ENCODE results near the gene SLC10A4.

The SLC10A4 gene

DNA sequence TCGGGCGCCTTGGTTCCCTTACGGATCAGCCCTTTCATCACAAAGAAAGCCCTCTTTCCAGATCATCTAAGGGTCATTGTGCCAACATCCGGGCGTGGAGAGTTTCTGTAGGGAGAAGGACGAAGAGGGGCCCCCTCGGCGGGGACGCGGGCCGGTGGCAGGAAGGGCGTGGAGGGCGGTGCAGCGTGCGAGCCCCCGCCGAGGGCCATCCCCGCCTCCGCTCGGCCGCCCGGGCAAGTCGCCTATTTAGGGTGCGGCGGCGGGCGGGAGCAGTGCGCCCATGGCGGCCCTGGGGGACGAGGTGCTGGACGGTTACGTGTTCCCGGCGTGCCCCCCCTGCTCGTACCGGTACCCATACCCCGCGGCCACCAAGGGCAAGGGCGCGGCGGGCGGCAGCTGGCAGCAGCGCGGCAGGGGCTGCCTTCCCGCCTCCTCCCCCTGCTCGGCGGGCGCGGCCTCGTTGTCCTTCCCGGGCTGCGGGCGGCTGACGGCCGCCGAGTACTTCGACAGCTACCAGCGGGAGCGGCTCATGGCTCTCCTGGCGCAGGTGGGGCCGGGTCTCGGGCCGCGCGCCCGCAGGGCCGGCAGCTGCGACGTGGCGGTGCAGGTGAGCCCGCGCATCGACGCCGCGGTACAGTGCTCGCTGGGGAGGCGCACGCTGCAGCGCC lies 7.0 kb downstream of the SLC10A4 start, which contains the start of gene ZAR1:
Gene ZAR1 (plus strand): TSS at position 241 of the 668 bp plus-strand sequence. CDS start 40 bp downstream, at position 281.
- DNase-seq (ENCODE audit: low read depth in 2 of 2) = no peak

DNA sequence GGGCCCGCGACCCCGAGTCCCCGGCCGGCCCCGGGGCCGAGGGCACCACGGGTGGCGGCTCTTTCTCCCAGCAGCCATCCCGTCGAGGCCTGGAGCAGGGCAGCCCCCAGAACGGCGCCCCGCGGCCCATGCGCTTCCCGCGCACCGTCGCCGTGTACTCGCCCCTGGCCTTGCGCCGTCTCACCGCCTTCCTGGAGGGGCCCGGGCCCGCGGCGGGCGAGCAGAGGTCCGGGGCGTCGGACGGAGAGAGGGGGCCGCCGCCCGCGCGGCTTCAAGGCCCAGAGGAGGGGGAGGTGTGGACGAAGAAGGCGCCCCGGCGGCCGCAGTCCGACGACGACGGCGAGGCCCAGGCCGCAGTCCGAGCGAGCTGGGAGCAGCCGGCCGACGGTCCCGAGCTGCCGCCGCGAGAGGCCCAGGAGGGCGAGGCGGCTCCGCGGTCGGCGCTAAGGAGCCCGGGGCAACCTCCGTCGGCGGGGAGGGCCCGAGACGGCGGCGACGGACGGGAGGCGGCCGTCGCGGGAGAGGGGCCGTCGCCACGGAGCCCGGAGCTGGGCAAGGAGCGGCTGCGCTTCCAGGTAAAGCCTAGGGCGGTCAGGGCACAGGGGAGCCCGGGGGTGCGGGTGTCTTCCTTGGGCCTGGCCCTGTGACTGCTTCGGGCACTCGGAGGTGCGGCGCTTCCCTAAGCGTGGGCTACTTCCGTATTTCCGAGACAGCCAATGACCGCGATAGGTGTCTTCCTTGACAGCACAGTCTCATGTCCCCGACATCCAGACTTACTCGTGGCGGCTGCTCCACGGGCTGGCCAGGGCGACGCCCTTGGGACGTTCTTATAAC lies 7.8 kb downstream of the SLC10A4 start:
- DNase-seq (ENCODE audit: low read depth in 2 of 2) = no peak

DNA sequence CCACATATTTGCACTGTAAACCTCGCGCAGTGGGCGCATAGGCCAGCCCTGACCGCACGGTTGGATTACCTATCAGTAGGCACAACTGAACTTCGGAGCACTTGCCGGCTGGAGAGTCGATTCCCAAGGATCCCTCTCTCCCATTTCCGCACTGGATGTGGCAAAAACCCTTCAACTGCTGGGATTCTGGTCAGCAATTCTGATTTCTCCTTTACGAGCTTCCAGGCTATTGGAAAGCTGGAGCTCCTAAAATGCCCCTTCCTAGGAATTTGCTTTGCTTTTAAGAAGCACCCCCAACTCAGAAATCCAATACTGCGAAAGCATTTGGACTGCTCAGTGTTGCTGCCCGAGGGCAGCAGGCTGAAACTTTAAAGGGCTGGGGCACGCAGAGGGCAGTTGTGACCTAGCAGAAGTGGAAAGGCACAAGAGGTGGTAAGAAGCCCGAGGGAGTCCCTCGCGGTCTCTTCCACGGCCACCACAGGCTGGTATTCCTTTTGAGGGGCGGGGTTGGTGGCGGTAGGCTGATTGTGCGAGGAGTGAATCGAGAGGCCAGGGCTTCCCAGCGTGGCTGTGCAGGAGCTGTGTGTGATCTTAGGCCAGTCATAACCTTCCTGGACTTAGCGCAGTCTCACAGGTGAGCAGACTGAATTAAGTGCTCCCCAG lies 8.5 kb downstream of the SLC10A4 start:
- no peak for DNase-seq (ENCODE audit: low read depth in 2 of 2)

DNA sequence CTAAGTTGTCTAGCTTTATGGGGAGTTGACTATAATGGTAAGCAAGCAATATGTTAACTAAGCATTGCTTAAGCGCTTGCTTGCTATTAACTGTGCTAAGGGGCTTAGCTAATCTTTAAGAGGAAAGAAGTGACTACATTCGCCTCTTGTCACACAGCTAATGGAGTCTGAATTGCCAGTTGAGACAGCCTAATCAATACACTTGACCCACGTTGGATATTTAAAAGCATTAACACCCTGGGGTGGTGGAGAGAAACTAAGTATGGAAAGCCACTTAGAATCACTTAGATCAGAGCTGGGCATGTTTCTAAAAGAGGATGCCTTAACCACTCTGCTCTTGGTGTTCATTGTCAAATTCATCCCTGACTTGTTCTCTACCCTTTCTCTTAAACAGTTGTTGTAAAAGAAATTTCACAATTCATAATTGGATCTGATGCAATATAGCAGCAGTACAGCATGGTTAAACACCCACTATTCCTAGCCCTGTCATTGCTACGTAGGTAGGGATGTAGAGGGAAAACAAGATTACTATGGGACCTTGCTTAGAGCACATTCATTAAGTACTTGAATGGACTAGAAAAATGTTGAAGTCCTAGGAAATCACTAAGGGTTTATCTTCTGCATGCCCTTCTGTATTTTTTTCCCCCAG lies 10.4 kb downstream of the SLC10A4 start:
- no peak for DNase-seq (ENCODE audit: low read depth in 2 of 2)

DNA sequence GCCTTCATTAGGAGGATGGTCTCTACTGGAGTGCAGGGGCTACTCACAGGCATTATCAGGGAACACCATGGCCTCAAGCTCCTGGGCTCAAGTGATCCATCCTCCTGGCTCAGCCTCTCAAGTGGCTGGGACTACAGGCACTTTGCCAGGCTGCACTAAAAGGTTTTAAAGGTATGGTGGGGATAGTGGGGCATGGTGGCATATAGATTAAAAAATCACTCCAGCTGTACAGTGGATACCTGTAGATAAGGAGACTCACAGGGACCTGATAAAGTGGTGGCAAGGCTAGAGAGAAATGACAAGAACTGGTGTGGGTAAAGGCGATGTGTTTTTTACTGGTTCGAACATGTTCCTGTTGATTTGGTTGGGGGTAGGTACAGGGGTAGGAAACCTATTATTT lies 12.8 kb downstream of the SLC10A4 start:
- DNase-seq (ENCODE audit: low read depth in 2 of 2) = no peak

DNA sequence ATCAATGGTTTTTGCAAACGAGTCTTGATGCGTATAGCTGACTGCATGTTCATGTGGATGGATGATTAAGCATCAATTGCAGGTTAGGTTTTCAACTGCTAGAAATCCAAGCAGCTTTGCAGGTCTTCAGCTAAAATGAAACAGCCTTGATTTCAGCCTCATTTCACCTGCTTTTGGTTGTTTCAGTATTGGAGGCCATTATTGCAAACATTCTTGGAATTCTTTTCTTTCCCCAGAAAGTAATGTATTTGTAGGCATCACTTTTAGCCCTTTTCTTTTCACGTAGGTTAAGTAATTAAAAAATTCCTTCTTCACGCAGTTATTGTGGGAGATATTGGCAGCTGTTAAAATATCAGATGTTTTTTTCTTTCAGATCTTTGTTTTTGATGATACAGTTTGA lies 15.8 kb downstream of the SLC10A4 start:
- DNase-seq (ENCODE audit: low read depth in 2 of 2) = no peak

DNA sequence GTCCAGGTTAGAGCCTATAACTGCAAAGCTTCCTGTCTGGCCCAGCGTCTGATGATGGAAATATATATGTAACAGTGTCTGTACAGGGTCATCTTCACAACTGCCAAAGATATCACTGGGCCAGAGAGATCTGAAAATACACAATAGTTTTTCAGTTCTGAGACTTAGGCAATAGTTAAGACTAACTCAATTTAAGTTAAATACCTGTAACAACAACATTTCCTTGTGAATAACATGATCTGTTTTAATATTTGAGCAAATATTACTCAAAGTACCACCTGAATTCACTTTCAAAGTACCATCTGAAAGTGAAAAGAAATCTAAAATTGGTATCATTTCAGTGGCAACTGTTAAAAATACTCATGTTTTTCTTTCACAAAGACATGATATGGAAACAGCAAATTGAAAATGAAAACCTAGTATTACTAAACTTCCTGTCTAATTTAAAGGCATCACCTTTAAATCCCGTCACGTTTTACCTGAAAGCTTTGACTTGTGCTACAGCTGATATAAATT lies 16.5 kb downstream of the SLC10A4 start:
- DNase-seq (ENCODE audit: low read depth in 2 of 2) = no peak

DNA sequence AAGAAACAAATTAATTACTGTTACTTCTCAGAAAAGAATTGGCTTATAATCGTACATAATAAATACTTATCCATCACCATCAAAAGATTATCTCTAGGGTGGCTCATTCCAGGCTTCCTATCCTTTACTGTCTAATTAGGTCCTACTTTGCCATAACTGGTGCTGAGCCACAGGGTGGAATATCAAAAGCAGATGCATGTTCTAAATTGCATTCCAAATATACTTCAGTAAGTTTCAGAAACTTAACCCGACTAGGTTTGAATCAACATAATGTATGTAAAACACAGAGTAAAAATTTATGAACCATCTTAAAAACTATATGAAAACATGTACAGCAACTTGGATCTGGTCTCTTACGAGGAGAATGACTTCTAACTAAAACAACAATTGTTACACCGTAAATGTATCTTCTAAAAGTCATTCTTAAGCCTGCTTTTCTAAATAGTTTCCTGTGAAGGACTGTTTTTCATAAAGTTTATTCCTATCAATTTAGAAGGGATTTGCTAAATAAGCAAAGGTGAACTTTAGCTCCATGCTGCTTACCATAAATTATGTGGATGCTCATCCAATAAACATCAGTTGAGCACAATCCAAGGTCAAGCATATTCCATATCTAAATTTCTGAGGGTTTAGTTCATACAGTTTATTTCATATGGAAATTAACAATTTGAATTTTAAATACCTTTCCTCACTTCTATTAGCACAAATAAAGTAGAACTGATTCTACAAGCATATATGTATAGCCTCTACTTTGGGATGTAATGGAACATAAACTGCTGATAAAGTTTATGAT lies 20.3 kb downstream of the SLC10A4 start:
- no peak for DNase-seq (ENCODE audit: low read depth in 2 of 2)

DNA sequence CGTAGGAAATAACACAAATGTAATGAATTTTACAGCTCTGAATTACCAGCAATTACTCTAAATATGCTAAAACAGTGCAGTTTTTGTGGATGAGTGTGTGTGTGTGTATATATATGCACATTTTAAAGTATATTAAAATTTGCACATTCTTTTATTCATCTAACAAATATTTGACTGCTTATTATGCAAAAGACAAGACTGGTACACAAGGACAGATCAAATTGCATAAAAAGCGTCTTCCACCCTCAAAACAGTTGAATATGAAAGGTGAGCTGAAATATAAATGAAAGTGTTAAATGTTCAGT lies 20.8 kb downstream of the SLC10A4 start:
- no peak for DNase-seq (ENCODE audit: low read depth in 2 of 2)

DNA sequence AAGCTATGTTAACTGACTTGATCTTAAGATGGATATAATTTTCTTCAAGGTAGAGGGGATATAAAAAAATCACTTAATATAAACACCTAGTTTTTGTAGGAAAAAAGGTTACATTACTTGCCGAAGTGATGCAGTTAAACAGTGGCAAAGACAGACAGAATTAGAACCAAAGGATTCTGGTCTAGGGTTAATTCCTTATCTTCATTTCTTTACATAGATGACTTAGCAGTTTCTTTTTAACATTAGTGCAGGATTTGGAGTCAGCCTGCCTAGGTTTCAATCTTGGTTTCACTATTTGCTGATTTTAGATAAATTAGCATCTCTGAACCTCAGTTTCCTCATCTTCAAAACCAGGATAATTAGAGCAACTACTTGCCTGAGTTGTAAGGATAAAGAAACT lies 21.2 kb downstream of the SLC10A4 start:
- DNase-seq (ENCODE audit: low read depth in 2 of 2) = no peak

DNA sequence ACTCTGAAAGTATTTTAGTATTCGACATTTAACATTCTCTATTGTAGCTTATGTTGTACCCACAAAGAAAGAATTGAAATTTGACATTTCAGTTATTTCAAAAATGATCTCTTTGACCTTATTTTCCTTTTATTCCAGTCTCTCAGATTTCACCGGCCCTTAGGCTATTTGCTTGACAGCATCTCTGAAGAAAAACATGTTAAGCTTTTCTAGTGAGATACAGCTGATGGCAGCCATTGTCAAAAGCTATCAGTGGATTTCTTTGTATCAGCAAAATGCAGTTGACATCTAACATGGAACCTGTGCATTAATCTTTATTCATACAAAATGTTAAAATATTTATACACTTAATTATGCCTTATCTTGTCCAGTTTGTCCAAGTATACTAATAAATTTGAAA lies 23.6 kb downstream of the SLC10A4 start:
- no peak for DNase-seq (ENCODE audit: low read depth in 2 of 2)

DNA sequence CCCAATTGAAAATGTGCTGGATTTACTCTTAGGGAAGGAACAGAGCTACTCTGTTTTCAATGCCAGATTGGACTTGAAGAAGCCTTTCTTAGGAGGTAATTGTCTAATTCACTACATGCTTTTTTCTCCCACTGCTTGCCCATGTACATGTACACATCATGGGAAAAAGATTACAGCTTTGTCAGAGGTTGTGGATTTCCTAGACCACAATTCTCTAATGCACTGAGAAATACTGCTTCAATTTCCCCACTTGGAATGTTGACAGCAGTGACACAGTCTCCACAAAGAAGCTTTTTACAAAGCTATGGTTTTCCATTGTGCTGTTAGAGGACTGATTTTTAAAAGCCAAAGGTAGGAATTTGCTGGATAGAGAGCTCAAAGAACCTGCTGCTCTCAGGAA lies 26.4 kb downstream of the SLC10A4 start:
- no peak for DNase-seq (ENCODE audit: low read depth in 2 of 2)

DNA sequence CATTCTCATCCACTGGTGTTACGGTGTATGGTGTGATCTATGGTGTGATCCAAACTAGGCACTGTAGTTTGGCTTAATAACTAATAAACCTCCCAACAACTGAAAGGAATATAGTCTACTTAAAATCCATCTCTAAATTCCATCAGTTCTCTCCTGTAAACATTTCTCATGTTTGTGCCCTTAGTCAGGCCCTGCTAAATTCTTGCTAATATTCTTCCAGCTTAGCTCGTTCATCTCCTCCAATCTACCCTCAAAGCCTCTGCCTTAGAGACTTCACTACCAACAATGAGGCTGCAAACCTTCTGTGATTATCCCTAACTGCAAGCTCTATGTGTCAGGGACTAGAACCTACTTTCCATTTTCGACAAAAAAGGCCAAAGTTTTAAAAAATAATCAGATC lies 35.0 kb downstream of the SLC10A4 start:
- DNase-seq (ENCODE audit: low read depth in 2 of 2) = no peak

DNA sequence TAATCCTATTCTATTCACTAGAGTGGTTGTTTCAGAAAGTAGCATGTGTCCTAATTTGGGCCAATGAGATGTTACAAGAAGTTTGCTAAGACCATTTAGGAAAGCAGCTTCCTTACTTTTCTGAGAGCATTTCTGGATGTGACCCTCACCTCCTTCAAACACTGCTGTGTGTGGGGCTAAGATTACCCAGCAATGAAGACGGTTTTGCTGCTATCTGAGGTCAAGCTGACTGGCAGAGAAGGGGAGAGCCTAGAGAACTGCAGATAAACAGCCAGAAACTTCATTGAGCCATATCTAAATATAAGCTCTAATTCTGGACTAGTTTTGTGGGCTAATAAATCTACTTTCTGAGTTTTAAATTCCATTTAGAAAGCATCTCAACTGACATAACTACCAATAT lies 43.3 kb downstream of the SLC10A4 start:
- DNase-seq (ENCODE audit: low read depth in 2 of 2) = no peak

DNA sequence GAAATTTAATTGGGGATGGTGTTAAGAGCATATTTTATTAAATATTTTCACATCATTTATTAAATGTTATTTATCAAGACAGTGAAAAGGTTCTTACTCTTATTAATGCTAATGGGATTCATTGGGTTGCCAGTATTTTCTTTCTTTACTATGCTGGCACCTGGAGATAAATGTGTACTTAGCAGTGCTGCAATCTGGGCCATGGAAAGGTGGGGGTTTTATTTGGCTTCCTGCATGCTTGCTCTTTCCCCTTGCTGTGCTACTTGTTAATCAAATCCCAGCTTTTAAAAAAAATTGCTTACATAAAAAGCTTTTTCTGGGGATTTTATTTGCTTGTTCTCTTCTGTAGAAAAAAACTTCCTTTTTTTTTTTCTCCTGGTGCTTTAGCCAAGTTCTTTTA lies 55.2 kb downstream of the SLC10A4 start:
- DNase-seq (ENCODE audit: low read depth in 2 of 2) = no peak
